Measurements from ENCODE around the gene NRIP1.
"Not testable (repeated sequence)": the region's sequence is repeated elsewhere in the genome, so short reads cannot be mapped to it uniquely, and the experiment has no call there.

Gene NRIP1

GRCh38 chr21:14975136-14975919, 89.5 kb downstream of the NRIP1 start:
- no peak for DNase-seq (ENCODE audit: low read depth in 3 of 3)

- no peak for DNase-seq (ENCODE audit: low read depth in 3 of 3)
These were observed 92.1 kb downstream of the NRIP1 start for GRCh38 chr21:14972678-14973077.

- DNase-seq (ENCODE audit: low read depth in 3 of 3), result no peak
These were observed 96.0 kb downstream of the NRIP1 start for GRCh38 chr21:14968821-14969220.

DNA sequence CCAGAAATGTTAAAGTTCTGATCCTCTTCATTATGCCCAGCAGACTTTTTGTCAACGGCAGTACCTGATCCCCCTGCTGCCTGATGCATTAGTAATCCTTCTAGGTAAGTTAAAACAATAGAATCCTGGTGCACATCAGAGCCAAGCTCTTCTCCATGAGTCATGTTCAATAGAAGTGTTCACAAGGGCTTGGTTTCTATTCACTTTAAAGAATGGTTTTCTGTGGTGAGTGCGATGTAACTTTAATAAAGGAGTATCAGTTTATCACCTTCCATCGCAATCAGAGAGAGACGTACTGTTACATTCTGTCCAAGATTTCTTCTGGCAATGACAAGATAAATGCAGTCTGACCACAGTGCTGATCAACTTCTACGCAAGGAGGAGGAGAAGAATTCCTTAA, 96.8 kb downstream of the NRIP1 start:
- no peak for DNase-seq (ENCODE audit: low read depth in 3 of 3)

DNA sequence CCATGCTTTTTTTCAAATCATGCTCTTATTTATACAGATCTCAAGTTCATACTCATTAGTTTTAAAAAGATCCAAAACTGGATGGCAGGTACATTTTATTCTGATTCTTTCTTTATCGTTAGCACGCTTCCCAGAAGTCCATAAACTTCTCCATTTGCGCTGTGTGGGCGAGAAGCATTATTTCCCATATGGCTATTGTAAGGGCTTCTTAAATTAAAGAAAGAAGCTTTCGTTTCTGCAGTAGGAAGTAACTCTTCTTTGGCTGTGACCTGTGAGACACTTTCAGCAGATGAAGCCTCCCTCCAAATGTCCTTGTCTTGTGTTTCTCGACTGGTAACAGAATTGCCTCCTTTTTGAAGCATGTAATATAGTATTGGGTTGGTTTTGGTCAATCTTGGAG, 100.2 kb downstream of the NRIP1 start:
- no peak for DNase-seq (ENCODE audit: low read depth in 3 of 3)

DNA sequence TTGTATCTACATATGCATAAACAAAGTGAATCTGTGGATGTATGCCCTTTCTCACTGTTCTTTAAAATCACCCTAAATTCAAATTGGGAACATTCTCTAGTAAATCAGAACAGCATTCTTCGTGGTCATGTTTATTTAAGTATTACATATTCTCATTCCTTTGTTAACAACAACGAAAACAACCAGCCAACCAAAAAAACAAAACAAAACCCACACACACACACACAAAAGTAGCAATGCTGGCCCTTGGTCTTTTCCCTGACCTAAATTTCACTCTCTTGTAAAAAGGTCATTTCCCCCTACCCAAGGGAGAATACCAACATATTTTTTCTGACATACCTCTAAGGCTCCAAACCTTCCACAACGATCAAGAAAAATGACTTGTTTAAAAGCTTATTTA, 102.6 kb downstream of the NRIP1 start:
- DNase-seq (ENCODE audit: low read depth in 3 of 3), result no peak

DNA sequence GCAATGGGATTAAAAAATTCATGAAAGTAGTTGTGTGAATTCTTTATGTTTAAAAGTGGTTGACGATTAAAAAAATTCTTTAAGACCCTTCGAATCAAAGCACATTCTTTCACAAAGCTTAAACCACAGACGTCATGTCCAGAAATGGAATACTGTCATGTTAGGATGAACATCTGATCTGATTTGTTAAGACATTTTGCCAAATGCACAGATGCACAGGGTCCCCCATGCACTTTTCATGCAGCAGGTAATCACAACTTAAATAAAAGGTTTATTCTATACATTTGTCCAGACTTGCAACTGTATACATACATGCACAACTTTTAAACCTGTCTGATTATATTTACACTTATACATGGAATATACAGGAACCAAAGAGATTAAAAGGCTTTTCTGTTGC, 103.3 kb downstream of the NRIP1 start:
- no peak for DNase-seq (ENCODE audit: low read depth in 3 of 3)

DNA sequence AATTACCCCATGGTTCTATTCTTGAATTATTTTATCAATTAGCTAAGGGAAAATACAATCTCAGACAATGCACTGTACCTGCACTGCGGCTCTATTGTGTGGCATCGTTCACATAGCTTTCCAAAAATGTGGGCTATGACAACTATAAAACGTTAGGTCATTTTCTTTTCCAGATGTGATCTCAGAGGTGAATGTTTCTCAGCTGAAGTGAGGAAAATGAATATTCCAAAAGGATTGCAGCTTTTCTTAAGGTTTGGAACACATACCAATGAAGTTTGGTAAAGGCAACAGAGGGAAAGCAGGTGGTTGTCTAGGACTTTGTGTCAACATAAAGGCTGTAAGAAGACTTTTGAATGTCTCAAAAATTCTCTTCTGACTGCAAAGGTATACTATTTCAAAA, 105.5 kb downstream of the NRIP1 start:
- no peak for DNase-seq (ENCODE audit: low read depth in 3 of 3)

GRCh38 chr21:14957836-14958235, 107.0 kb downstream of the NRIP1 start:
- DNase-seq (ENCODE audit: low read depth in 3 of 3), result no peak

DNA sequence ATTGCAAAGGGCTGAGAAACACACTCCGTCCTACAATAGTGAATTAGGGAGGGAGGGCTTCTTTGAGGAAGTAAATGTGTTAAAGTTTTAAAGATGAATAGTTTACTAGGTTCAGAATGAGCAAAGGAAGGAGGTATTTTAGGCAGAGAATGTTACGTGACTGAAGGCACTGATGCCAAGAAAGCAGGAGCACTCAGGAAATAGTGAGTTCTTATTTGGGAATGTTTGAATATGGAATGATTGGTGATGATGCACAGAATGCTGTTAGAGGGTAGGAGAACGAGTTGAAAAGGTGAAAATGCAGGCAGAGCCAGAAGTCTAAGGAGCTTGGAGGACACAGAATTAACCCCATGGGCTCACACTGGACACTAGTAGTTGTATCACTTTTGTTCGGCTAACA, 108.0 kb downstream of the NRIP1 start:
- DNase-seq (ENCODE audit: low read depth in 3 of 3), result no peak

GRCh38 chr21:14955936-14956520, 108.8 kb downstream of the NRIP1 start:
- DNase-seq (ENCODE audit: low read depth in 3 of 3), result no peak

GRCh38 chr21:14952916-14953315, 111.9 kb downstream of the NRIP1 start:
- no peak for DNase-seq (ENCODE audit: low read depth in 3 of 3)

GRCh38 chr21:14949603-14950002, 115.2 kb downstream of the NRIP1 start:
- no peak for DNase-seq (ENCODE audit: low read depth in 3 of 3)

DNA sequence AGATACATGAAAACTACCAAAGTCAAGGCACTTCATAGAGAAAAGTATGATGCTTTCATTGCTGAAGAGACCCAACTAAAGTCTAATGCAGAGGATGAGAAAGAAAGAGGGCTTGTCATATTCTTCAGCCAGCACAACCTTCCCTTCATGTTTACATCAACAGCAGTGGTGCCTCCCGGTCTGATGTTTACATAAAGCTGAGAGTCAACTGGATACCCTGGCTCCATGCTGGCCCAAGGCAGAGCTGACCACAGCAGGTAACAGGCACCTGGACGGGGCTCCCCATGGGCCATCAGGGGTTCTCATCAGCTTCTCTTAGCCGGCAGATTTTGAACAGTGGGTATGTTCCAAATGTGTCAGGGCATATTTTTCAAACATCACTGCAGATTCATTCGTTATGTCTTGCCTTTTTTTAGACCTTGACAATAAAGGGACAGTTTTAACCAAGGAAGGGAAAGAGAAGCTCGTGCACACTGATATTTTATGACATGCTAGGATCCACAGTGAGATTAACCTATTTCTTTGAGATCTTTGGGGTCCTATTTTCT, 117.1 kb downstream of the NRIP1 start:
- DNase-seq (ENCODE audit: low read depth in 3 of 3), result no peak

GRCh38 chr21:14945176-14945575, 119.6 kb downstream of the NRIP1 start:
- no peak for DNase-seq (ENCODE audit: low read depth in 3 of 3)

GRCh38 chr21:14943616-14944015, 121.2 kb downstream of the NRIP1 start:
- no peak for DNase-seq (ENCODE audit: low read depth in 3 of 3)

GRCh38 chr21:14942801-14943490, 121.9 kb downstream of the NRIP1 start:
- no peak for DNase-seq (ENCODE audit: low read depth in 3 of 3)

GRCh38 chr21:14927324-14927723, 137.5 kb downstream of the NRIP1 start:
- not testable (repeated sequence) for DNase-seq (ENCODE audit: low read depth in 3 of 3)

DNA sequence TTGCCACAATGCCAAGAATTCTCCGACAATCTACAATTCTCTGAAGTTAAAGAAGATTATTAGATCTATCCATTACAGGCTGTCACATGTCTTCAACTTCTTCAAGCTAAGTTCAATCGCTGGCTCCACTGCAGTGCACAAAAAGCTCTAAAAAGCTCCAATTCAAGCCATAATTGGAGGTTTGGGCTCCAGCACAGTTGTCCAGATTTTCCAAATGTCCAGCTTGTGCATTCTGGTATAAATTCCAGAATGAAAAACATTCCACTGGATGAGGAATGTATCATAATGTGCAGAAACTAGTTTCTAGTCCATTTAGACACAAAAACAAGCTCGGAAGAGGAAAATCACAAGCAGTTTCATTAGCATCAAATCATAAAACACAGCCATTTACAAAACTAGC, 138.6 kb downstream of the NRIP1 start:
- no peak for DNase-seq (ENCODE audit: low read depth in 3 of 3)

GRCh38 chr21:14923468-14923867, 141.3 kb downstream of the NRIP1 start:
- no peak for DNase-seq (ENCODE audit: low read depth in 3 of 3)

GRCh38 chr21:14922980-14923379, 141.8 kb downstream of the NRIP1 start:
- DNase-seq (ENCODE audit: low read depth in 3 of 3), result no peak

GRCh38 chr21:14918527-14918926, 146.3 kb downstream of the NRIP1 start:
- DNase-seq (ENCODE audit: low read depth in 3 of 3), result no peak

GRCh38 chr21:14917762-14918161, 147.0 kb downstream of the NRIP1 start:
- no peak for DNase-seq (ENCODE audit: low read depth in 3 of 3)
